NCI-H1417 (cell line): ENCODE measurements around the gene SLC34A3.

Source experiments
- DNase-seq, 3 experiments: peaks; one replicate each; lab custom pipeline; 2025; lab: John Stamatoyannopoulos, UW

SLC34A3 gene

GRCh38 chr9:137217276-137218211 lies 13.2 kb upstream of the SLC34A3 start:
- DNase-seq: peak in 1 of 3 experiments; percentile 41

GRCh38 chr9:137218212-137218753 lies 12.4 kb upstream of the SLC34A3 start:
- DNase-seq: no peak

GRCh38 chr9:137218754-137219271 lies 11.9 kb upstream of the SLC34A3 start:
- no peak for DNase-seq

DNA sequence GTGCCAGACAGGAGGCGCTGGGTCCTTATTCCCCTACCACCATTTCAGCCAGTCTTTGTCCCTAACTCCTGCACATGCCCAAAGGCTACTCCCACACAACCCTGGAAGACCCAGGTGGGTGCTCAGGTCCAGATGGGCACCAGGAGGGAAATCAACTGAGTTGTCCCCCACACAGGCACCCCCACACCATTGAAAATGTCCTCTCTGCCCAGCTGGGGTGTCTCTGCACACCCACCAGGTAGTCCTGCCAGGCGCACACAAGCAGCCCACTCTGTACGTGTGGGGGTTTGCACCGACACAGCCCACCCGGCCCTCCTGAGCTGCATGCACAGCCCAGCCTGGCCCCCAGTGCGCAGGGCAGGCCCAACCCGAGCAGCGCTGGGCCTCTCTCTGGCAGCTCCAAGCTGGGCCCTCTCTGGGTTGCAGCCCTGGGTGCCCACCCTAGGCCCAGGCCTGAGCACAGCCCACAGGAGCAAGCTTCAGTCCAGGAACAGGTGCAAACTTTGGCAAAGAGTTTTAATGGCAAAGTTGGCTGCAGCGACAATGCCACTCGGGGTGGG lies 10.9 kb upstream of the SLC34A3 start:
- no peak for DNase-seq

DNA sequence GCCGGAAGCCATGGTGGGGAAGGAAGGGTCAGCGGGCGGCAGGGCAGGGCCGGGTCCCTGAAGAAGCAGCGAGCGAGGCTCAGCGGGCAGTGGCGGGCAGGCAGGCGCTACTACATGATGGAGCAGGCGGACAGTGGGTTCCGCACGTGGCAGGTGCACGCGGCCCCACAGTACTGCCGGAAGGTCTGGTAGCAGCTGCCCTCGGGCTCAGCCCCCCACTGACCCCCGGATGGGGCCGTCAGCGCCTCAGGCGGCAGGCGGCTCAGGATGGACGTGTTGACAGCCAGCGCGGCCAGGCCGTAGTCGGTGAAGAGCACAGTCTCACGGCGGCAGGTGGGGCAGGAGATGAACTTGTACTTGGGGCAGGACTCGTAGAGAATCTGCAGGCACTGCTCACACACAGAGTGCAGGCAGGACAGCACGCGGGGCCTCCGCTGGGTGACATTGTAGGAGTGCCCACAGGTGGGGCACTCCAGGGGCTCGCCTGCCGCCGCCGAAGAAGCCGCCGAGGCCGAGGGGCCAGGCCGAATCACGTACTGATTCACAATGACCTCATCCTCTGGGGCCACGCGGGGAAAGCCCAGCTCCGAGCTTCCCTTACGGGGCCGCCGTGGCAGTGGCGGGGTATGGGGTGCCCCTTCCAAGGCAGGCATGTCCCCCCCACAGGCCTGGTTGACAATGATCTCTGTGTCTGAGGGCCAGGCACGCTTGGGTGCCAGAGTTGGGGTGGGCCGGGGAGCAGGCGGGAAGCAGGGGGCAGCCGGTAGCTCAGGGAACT lies 10.2 kb upstream of the SLC34A3 start:
- DNase-seq: no peak

DNA sequence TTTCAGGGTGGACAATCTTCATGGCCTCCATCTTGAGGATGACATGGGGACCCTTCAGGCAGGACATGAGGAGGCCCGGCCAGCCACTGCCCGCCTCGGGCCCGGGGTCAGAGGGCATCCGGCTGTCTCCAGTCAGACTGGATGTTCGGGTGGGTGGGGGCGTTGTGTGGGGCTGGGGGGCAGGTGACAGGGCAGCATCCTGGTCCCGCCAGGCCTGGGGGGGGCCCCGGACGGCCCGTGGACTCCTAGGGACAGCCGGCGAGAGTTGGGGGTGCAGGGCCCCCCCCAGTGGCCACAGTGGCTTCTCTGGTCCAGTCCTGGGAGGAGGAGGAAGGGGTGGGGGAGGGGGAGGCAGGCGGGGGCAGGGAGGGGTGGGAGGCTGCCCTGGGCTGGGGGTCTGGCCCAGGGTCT lies 9.6 kb upstream of the SLC34A3 start:
- no peak for DNase-seq

- DNase-seq: peak in 2 of 3 experiments; percentile 55 to 60
These were observed 9.1 kb upstream of the SLC34A3 start for GRCh38 chr9:137221506-137222111.

- DNase-seq: peak; percentile 2 to 78 (median 72)
These were observed 8.3 kb upstream of the SLC34A3 start, which contains the start of gene RNF208 for GRCh38 chr9:137222190-137223077. Gene RNF208 (minus strand): TSS chr9:137222240. CDS start chr9:137221212, 1,028 bp downstream.

- peak; percentile 93 to 99 (median 99) for DNase-seq
These were observed 7.4 kb upstream of the SLC34A3 start for GRCh38 chr9:137223078-137223970.

- DNase-seq: no peak
These were observed 5.6 kb upstream of the SLC34A3 start, which contains the start of gene CYSRT1 for GRCh38 chr9:137224830-137225694. Gene CYSRT1 (plus strand): TSS chr9:137225174. CDS start chr9:137225622, 448 bp downstream.

- no peak for DNase-seq
These were observed 4.9 kb upstream of the SLC34A3 start for GRCh38 chr9:137225699-137226331.

- DNase-seq: no peak
These were observed 4.2 kb upstream of the SLC34A3 start for GRCh38 chr9:137226338-137227053.

- peak; percentile 65 to 86 (median 76) for DNase-seq
These were observed 3.4 kb upstream of the SLC34A3 start, which contains the start of gene RNF224 for GRCh38 chr9:137227054-137227852. Gene RNF224 (plus strand): TSS chr9:137227502. CDS start chr9:137228336, 834 bp downstream.

- DNase-seq: no peak
These were observed 2.7 kb upstream of the SLC34A3 start for GRCh38 chr9:137227853-137228505.

DNA sequence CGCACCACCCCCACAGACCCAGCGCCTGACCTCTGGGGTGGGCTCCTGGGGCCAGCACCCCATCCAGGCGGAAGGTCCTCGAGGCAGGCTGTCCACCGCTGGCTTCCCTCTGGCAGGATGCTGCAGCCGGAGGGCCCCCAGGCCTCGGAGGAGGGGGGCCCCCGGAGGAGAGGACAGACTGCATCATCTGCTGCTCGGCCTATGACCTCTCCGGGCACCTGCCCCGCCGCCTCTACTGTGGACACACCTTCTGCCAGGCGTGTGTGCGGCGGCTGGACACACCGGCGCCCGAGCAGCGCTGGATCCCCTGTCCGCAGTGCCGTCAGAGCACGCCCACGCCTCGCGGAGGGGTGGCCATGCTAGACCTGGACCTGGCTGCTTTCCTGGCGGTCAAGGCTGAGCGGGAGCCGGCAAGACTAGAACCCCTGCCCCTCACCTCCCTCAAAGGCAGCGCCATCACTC lies 2.2 kb upstream of the SLC34A3 start:
- peak in 1 of 3 experiments; percentile 40 for DNase-seq
